GM12878 (cell line): Measurements from ENCODE around the gene GM2A. TPM values are rescaled to one million over a fixed set of nuclear protein-coding genes. Genes with fewer than 3 reads are reported as not detected.

Experiments used
- ATAC-seq: fragments of 200-7000 bp; cut with Tn5 transposase; 3 replicates; pipeline ENCODE4 v1.9.1; 2020; ENCODE audit warnings: mild to moderate bottlenecking, moderate library complexity
- BruUV-seq: library from RNA; stranded (reverse); fragments of 400-500 nt; replicated peaks from 2 replicates; lab custom pipeline; 2021; lab: Mats Ljungman, UMichigan
- CTCF ChIA-PET: fragments of 300-600 bp; sonication (Branson Sonifier 250); formaldehyde crosslinking; extraction: SDS; loops from one replicate; lab custom pipeline; 2021; ENCODE audit warnings: inconsistent platforms; lab: Yijun Ruan, JAX
- POLR2A ChIA-PET: fragments of 350-600 bp; formaldehyde crosslinking; extraction: SDS; loops from one replicate; lab custom pipeline; 2021; ENCODE audit warnings: inconsistent platforms; lab: Charles Lee
- RAD21 ChIA-PET: fragments of 300-600 bp; sonication (Branson Sonifier 250); formaldehyde crosslinking; loops from one replicate; lab custom pipeline; 2023; ENCODE audit warnings: antibody characterized with exemption; ENCODE audit not compliant: unreplicated experiment; lab: Charles Lee
- SMC1A ChIA-PET: fragments of 300-600 bp; sonication (Branson Sonifier 250); formaldehyde crosslinking; loops from one replicate; lab custom pipeline; 2023; ENCODE audit not compliant: unreplicated experiment, uncharacterized antibody; lab: Charles Lee
- DNase-seq: peaks from one replicate; pipeline ENCODE4 v3.0.0-alpha.2; 2011; ENCODE audit warnings: low read depth, low spot score
- FAIRE-seq: peaks from 3 replicates; lab custom pipeline; 2011; peaks lifted over from hg19 to GRCh38; lab: Jason Lieb, UNC
- H2AFZ ChIP-seq: 2 replicates; pipeline ENCODE4 v1.6.0; 2011; ENCODE audit warnings: low read depth, low read length, control low read depth; ENCODE audit not compliant: control insufficient read depth
- H3K27ac ChIP-seq: 2 replicates; pipeline ENCODE4 v1.5.1; 2011; ENCODE audit warnings: control low read depth; ENCODE audit not compliant: control insufficient read depth, insufficient read depth
- H3K27me3 ChIP-seq, 2 experiments: replicated peaks in 1 of 2; 2 replicates each; pipeline versions ENCODE4 v1.6.0 to v1.6.1; 2011; ENCODE audit warnings: low read length in 1 of 2; ENCODE audit not compliant: control insufficient read depth in 2 of 2, insufficient read depth in 2 of 2
- H3K36me3 ChIP-seq, 2 experiments: 2 replicates each; pipeline ENCODE4 v1.5.1; 2011; ENCODE audit warnings: low read length in 1 of 2; ENCODE audit not compliant: control insufficient read depth in 2 of 2, insufficient read depth in 2 of 2
- H3K4me1 ChIP-seq: 2 replicates; pipeline ENCODE4 v1.6.1; 2011; ENCODE audit warnings: mild to moderate bottlenecking, low read length, moderate library complexity, mixed read lengths; ENCODE audit not compliant: control insufficient read depth, insufficient read depth
- H3K4me2 ChIP-seq: 2 replicates; pipeline ENCODE4 v1.6.0; 2011; ENCODE audit warnings: control low read depth; ENCODE audit not compliant: control insufficient read depth, insufficient read depth
- H3K4me3 ChIP-seq: fragments of 200-600 bp; sonication (generic); 2 replicates; pipeline ENCODE4 v1.5.1; 2016
- H3K79me2 ChIP-seq: 2 replicates; pipeline ENCODE4 v1.6.0; 2011; ENCODE audit warnings: low read length; ENCODE audit not compliant: control insufficient read depth, insufficient read depth
- H3K9ac ChIP-seq: 2 replicates; pipeline ENCODE4 v1.8.0; 2011; ENCODE audit warnings: low read length, control low read depth, mixed read lengths; ENCODE audit not compliant: control insufficient read depth, insufficient read depth
- H3K9me3 ChIP-seq: replicated peaks from 3 replicates; pipeline ENCODE4 v1.5.1; 2011; ENCODE audit warnings: mild to moderate bottlenecking, low read length; ENCODE audit not compliant: control insufficient read depth, insufficient read depth
- H4K20me1 ChIP-seq: 2 replicates; pipeline ENCODE4 v1.6.0; 2011; ENCODE audit not compliant: control insufficient read depth, insufficient read depth
- BHLHE40 ChIP-seq, 2 experiments: fragments of 450-650 bp in 1 of 2; IDR thresholded peaks; 2 replicates each; pipeline ENCODE4 v1.6.1; 2011 to 2017; ENCODE audit warnings: low read depth in 2 of 2, borderline replicate concordance in 1 of 2, improper control_type of control experiment in 1 of 2, low read length in 1 of 2, mild to moderate bottlenecking in 1 of 2
- CBFB ChIP-seq: IDR thresholded peaks from 2 replicates; pipeline ENCODE4 v1.6.1; 2016; ENCODE audit warnings: antibody characterized with exemption, low read depth
- CHD1 ChIP-seq: IDR thresholded peaks from 2 replicates; pipeline ENCODE4 v1.6.1; 2012; ENCODE audit warnings: low read depth, low read length, improper control_type of control experiment
- CHD2 ChIP-seq: IDR thresholded peaks from 2 replicates; pipeline ENCODE4 v1.6.1; 2011; ENCODE audit warnings: low read depth, low read length, improper control_type of control experiment, borderline replicate concordance
- EED ChIP-seq: sonication (generic); IDR thresholded peaks from 2 replicates; pipeline ENCODE4 v1.6.1; 2016; ENCODE audit warnings: antibody characterized with exemption, low read depth
- ETV6 ChIP-seq, 2 experiments: fragments of 450-650 bp in 1 of 2; IDR thresholded peaks in 1 of 2; conservative IDR thresholded peaks in 1 of 2; 2 replicates each; pipeline ENCODE4 v1.6.1; 2014; ENCODE audit warnings: antibody characterized with exemption in 1 of 2, borderline replicate concordance in 1 of 2, low read depth in 1 of 2, mild to moderate bottlenecking in 1 of 2, moderate library complexity in 1 of 2
- HDGF ChIP-seq: fragments of 450-650 bp; IDR thresholded peaks from 2 replicates; pipeline ENCODE4 v1.6.1; 2016; ENCODE audit warnings: antibody characterized with exemption
- NBN ChIP-seq: fragments of 450-650 bp; IDR thresholded peaks from 2 replicates; pipeline ENCODE4 v1.6.1; 2016
- NR2F1 ChIP-seq: fragments of 450-650 bp; conservative IDR thresholded peaks from 2 replicates; pipeline ENCODE4 v1.6.1; 2017; ENCODE audit warnings: mild to moderate bottlenecking
- RBBP5 ChIP-seq: fragments of 200-600 bp; sonication (generic); conservative IDR thresholded peaks from 2 replicates; pipeline ENCODE4 v1.6.1; 2016
- RELB ChIP-seq: fragments of 450-650 bp; IDR thresholded peaks from 2 replicates; pipeline ENCODE4 v1.6.1; 2017; ENCODE audit warnings: low read depth, mild to moderate bottlenecking, moderate library complexity
- SKIL ChIP-seq: fragments of 450-650 bp; IDR thresholded peaks from 2 replicates; pipeline ENCODE4 v1.6.1; 2017; ENCODE audit warnings: mild to moderate bottlenecking, low read depth, inconsistent platforms; ENCODE audit not compliant: poor library complexity, severe bottlenecking
- ZBED1 ChIP-seq: IDR thresholded peaks from 2 replicates; pipeline ENCODE4 v1.6.1; 2016; ENCODE audit warnings: borderline replicate concordance
- ZNF687 ChIP-seq: fragments of 450-650 bp; IDR thresholded peaks from 2 replicates; pipeline ENCODE4 v1.6.1; 2017; ENCODE audit warnings: mild to moderate bottlenecking, moderate library complexity
- WGBS: methylation state at CpG from one replicate; pipeline ENCODE4 v1.1.6; 2016; ENCODE audit warnings: low lambda C conversion rate; ENCODE audit not compliant: insufficient replicate concordance, insufficient coverage; ENCODE audit errors: missing lambda C conversion rate; 5-methylcytosine and 5-hydroxymethylcytosine counted together
- in situ Hi-C: fragments of 300-500 bp; cut with MboI; formaldehyde crosslinking; loops from 9 replicates; pipeline ENCODE4 v1.14.3; 2018; ENCODE audit warnings: mixed read lengths
- intact Hi-C: fragments of 100-400 bp; cut with micrococcal nuclease; formaldehyde crosslinking; loops from one replicate; pipeline ENCODE4 v1.14.2; 2022; ENCODE audit not compliant: unreplicated experiment
- polyA plus RNA-seq, 11 experiments: library from polyadenylated mRNA; depleted of rRNA in 4 of 11; unstranded in 6 of 11; stranded (reverse) in 5 of 11; fragments of >200 nt; fragmentation: Nextera tagmentation in 4 of 11; fragmentation: Illumina TruSeq in 1 of 11; extraction: Ambion mirVana in 4 of 11; extraction: Trizol in 1 of 11; gene quantifications; 1 replicate in 1 of 11; 2 replicates in 10 of 11; pipeline versions ENCODE4 v1.2.1 to v1.2.3, GENCODE V29; 2011 to 2016; ENCODE audit warnings: inconsistent platforms in 2 of 11, missing spikeins in 2 of 11, low read depth in 1 of 11
- total RNA-seq, 4 experiments: library from RNA; depleted of rRNA in 3 of 4; stranded (reverse); fragments of >200 nt in 3 of 4; fragmentation: Illumina TruSeq in 1 of 4; extraction: Trizol in 1 of 4; gene quantifications; 2 replicates each; pipeline versions ENCODE4 v1.2.1 to v1.2.3, GENCODE V29; 2013 to 2021

Gene GM2A
- total and polyA plus RNA-seq, 10 of the 15 experiments (the other 5 are each of a cell fraction or from before 2014, with no cell fraction given): 33.6 to 106 (median 68.2) TPM

GRCh38 chr5:151234476-151235238 is 18.3 kb upstream of the GM2A start:
- 19% methylated on average over 17 of the region's 17 CpGs for WGBS
- ChIA-PET RAD21 (interaction anchor here (0.7 to 3.6 kb wide), 17 partner anchors 11 to 677 kb away, joined by 3 to 42 read pairs (median 5); partner anchors contain the start of genes ANXA6, CCDC69 and GM2A), SMC1A (interaction anchor here (0.9 to 11.1 kb wide), 13 partner anchors 15 to 119 kb away, joined by 3 to 325 read pairs (median 5); partner anchors contain the start of genes CCDC69 and GM2A), POLR2A (interaction anchor here (1.0 to 10.2 kb wide), 7 partner anchors 16 to 153 kb away, joined by 3 to 290 read pairs (median 3); partner anchors contain the start of genes CCDC69, GM2A and TNIP1), CTCF (interaction anchor here (0.7 to 9.9 kb wide), 14 partner anchors 9 to 164 kb away, joined by 3 to 293 read pairs (median 4); partner anchors contain the start of genes CCDC69 and GM2A)
- in situ Hi-C loops: no loop called here
- Histone ChIP-seq H4K20me1 (no peaks in the 10 kb centered on the region), H3K79me2 (no peaks in the 10 kb centered on the region; the same call in none of the 2 replicates), H3K4me2 (peak overlapping the region; percentile 87), H3K9ac (peak overlapping the region; percentile 36), H3K9me3 (no peaks in the 10 kb centered on the region; the same call in 2 of the 3 replicates), H3K27me3 (no peaks in the 10 kb centered on the region), H3K36me3 (no peaks in the 10 kb centered on the region), H2AFZ (peak overlapping the region; percentile 63), H3K27ac (peak overlapping the region; percentile 59), H3K4me1 (peaks cover 45% of the 10 kb centered on the region), H3K4me3 (peak overlapping the region; percentile 13; the same call in 1 of the 2 replicates)
- ATAC-seq (peak; percentile 85), DNase-seq (no peak), FAIRE-seq (no peak)
- intact Hi-C loops: loop anchor here (1.0 kb wide), 1 partner anchor 10 kb away; the partner anchor contains the start of gene CCDC69
- BruUV-seq: no TSS peak
- TF ChIP-seq ZBED1: no peak
- TF ChIP-seq SKIL: peak; percentile 31
- TF ChIP-seq RELB: peak; percentile 59
- TF ChIP-seq CBFB: peak; percentile 75; the same call in 1 of the 2 replicates
- 0 out of 2 replicates have a peak, but pooled peaks have one; percentile 18 for TF ChIP-seq NR2F1
- TF ChIP-seq RBBP5: no peak
- TF ChIP-seq CHD2: no peak; the same call in 1 of the 2 replicates
- peak in 1 of 2 experiments; percentile 36; a peak in 2 of 4 replicates for TF ChIP-seq BHLHE40 (IDR thresholded peaks at IDR 0.05; ENCODE audit: borderline replicate concordance in 1 of 2, low read depth in 2 of 2, low read length in 1 of 2)
- TF ChIP-seq CHD1: no peak
- peak; percentile 18; the same call in 1 of the 2 replicates for TF ChIP-seq EED
- peak; percentile 27; the same call in 1 of the 2 replicates for TF ChIP-seq NBN
- 0 out of 2 replicates have a peak, but pooled peaks have one; percentile 45 for TF ChIP-seq ZNF687
- no peak for TF ChIP-seq HDGF
- no peak; a peak in 1 of 4 replicates for TF ChIP-seq ETV6 (conservative IDR thresholded peaks at IDR 0.05 in 1 of 2, IDR thresholded peaks at IDR 0.05 in 1 of 2; ENCODE audit: borderline replicate concordance in 1 of 2, low read depth in 1 of 2)
